Esophagus squamous epithelium (tissue), 5 donors: ENCODE results near the gene NDC1. TPM values are rescaled to one million over a fixed set of nuclear protein-coding genes. Genes with fewer than 3 reads are reported as not detected.

Experiments
- DNase-seq: peaks from one replicate; lab custom pipeline; 2025; lab: John Stamatoyannopoulos, UW
- H3K27ac ChIP-seq, 4 donors: fragments of 200-600 bp; sonication (generic); one replicate each; pipeline ENCODE4 v1.5.1; 2016 to 2019; ENCODE audit warnings: mild to moderate bottlenecking in 1 of 4
- H3K27me3 ChIP-seq, 4 donors: fragments of 200-600 bp; sonication (generic); 1 replicate in 3 of 4; 2 replicates in 1 of 4; pipeline versions ENCODE4 v1.5.1 to v1.6.0; 2017 to 2021; ENCODE audit warnings: antibody characterized with exemption in 1 of 4
- H3K36me3 ChIP-seq, 3 donors: fragments of 200-600 bp; sonication (generic); one replicate each; pipeline ENCODE4 v1.5.1; 2016 to 2019
- H3K4me1 ChIP-seq, 3 donors: fragments of 200-600 bp; sonication (generic); one replicate each; pipeline ENCODE4 v1.5.1; 2017 to 2019
- H3K4me3 ChIP-seq, 4 donors: fragments of 200-600 bp; sonication (generic); 1 replicate in 3 of 4; 2 replicates in 1 of 4; pipeline ENCODE4 v1.5.1; 2016 to 2019; ENCODE audit warnings: mild to moderate bottlenecking in 2 of 4, moderate library complexity in 1 of 4
- H3K9me3 ChIP-seq, 3 donors: fragments of 200-600 bp; sonication (generic); one replicate each; pipeline ENCODE4 v1.5.1; 2016 to 2019
- CTCF ChIP-seq, 6 experiments: fragments of 450-650 bp in 4 of 6; fragments of 200-600 bp in 2 of 6; sonication (generic) in 2 of 6; IDR thresholded peaks; one replicate each; pipeline ENCODE4 v1.5.1; 2016 to 2019; ENCODE audit warnings: antibody characterized with exemption in 6 of 6, mild to moderate bottlenecking in 4 of 6, moderate library complexity in 4 of 6
- POLR2A ChIP-seq, 4 donors: fragments of 450-650 bp; IDR thresholded peaks; one replicate each; pipeline ENCODE4 v1.6.1; 2017; ENCODE audit warnings: antibody characterized with exemption in 4 of 4, mild to moderate bottlenecking in 4 of 4, moderate library complexity in 3 of 4
- WGBS, 2 donors: methylation state at CpG; one replicate each; pipeline ENCODE4 v1.1.5; 2018; 5-methylcytosine and 5-hydroxymethylcytosine counted together
- intact Hi-C: fragments of 100-400 bp; cut with DNase I; formaldehyde crosslinking; loops from one replicate; pipeline ENCODE4 v1.15.0; 2022
- small RNA-seq, 4 donors: library from RNA; depleted of rRNA; stranded (forward); fragments of <200 nt; gene quantifications; one replicate each; pipeline ENCODE3, GENCODE V24; 2016
- total RNA-seq, 4 donors: library from RNA; depleted of rRNA; stranded (reverse); fragments of >200 nt; gene quantifications; one replicate each; pipeline ENCODE4 v1.1.0, GENCODE V29; 2016
- donor health status: DM: yes; HTN: yes; CAD: no.

Gene NDC1
- total RNA-seq, 4 donors from 2014 or later = 7.2 to 29.1 (median 21.0) TPM

- WGBS, 2 donors = 65% methylated on average over 11 of the region's 11 CpGs
- H3K27me3 ChIP-seq = peaks cover 0 to 34% (median 0%) of the 10 kb centered on the region in 4 donors
- DNase-seq = no peak
- H3K9me3 ChIP-seq = no peaks in the 10 kb centered on the region
- no peaks in the 10 kb centered on the region for H3K36me3 ChIP-seq
- no peaks in the 10 kb centered on the region for H3K4me1 ChIP-seq
- no peak overlapping the region for H3K4me3 ChIP-seq
- no peak overlapping the region for H3K27ac ChIP-seq
- TF ChIP-seq POLR2A (IDR thresholded peaks at IDR 0.05) (no peak), CTCF (IDR thresholded peaks at IDR 0.05) (no peak)
- intact Hi-C loops = no loop called here
Measured at GRCh38 chr1:53715478-53715877, 122.6 kb downstream of the NDC1 start.

Small RNAs within 50 kb of the gene (small RNA-seq; reads per million reads assigned to genes)
- 0 reads per million in 4 donors for gene AL049745.1
- 0 to 0.09 (median 0) reads per million in 4 donors for gene RF00418

Other genes starting within 250 kb of the NDC1 start
- gene GLIS1, start 99.1 kb downstream of the NDC1 start, total RNA-seq = under 1 TPM in 1 of 4 donors, not detected in 3; 0.57 TPM
- 10 to 100 TPM; 15.8 to 25.3 (median 17.0) TPM for gene YIPF1, start 51.5 kb upstream of the NDC1 start, total RNA-seq
- not detected for gene DIO1, start 55.9 kb upstream of the NDC1 start, total RNA-seq
- 10 to 100 TPM; 11.7 to 24.6 (median 17.1) TPM for gene IFT25, start 107.4 kb upstream of the NDC1 start, total RNA-seq
- 10 to 100 TPM; 18.7 to 24.3 (median 23.3) TPM for gene LRRC42, start 108.1 kb upstream of the NDC1 start, total RNA-seq
- 1 to 10 TPM in 1 of 4 donors, under 1 TPM in 1, not detected in 2; 0.49 to 1.4 TPM for gene LDLRAD1, start 179.9 kb upstream of the NDC1 start, total RNA-seq
- 100 to 1,000 TPM; 166 to 356 (median 232) TPM for gene TMEM59, start 214.9 kb upstream of the NDC1 start, total RNA-seq
- 1 to 10 TPM; 1.9 to 4.3 (median 3.2) TPM for gene TCEANC2, start 215.3 kb upstream of the NDC1 start, total RNA-seq